SJCRH30 (cell line): Measurements from ENCODE around the gene CLCF1. TPM values are rescaled to one million over a fixed set of nuclear protein-coding genes. Genes with fewer than 3 reads are reported as not detected.

Experiments
- DNase-seq, 2 experiments: peaks; one replicate each; pipeline ENCODE4 v3.0.0-alpha.2; 2015 to 2020
- H3K27ac ChIP-seq: fragments of 250-450 bp; sonication (Bioruptor Pico); 2 replicates; pipeline ENCODE4 v1.5.1; 2020; ENCODE audit warnings: mild to moderate bottlenecking, moderate library complexity
- H3K27me3 ChIP-seq: fragments of 250-450 bp; sonication (Bioruptor Pico); 2 replicates; pipeline ENCODE4 v1.5.1; 2020; ENCODE audit warnings: mild to moderate bottlenecking, moderate library complexity
- H3K36me3 ChIP-seq: fragments of 250-450 bp; sonication (Bioruptor Pico); 2 replicates; pipeline ENCODE4 v1.5.1; 2020; ENCODE audit warnings: mild to moderate bottlenecking, moderate library complexity
- H3K4me1 ChIP-seq: fragments of 250-450 bp; sonication (Bioruptor Pico); 2 replicates; pipeline ENCODE4 v1.5.1; 2020; ENCODE audit warnings: mild to moderate bottlenecking, moderate library complexity
- H3K4me3 ChIP-seq: fragments of 250-450 bp; sonication (Bioruptor Pico); 2 replicates; pipeline ENCODE4 v1.5.1; 2020; ENCODE audit warnings: mild to moderate bottlenecking, moderate library complexity
- H3K9me3 ChIP-seq: fragments of 250-450 bp; sonication (Bioruptor Pico); replicated peaks from 2 replicates; pipeline ENCODE4 v1.5.1; 2020; ENCODE audit warnings: mild to moderate bottlenecking, moderate library complexity
- total RNA-seq: library from RNA; depleted of rRNA; stranded (reverse); fragments of >200 nt; shearing (Covaris generic); gene quantifications from 2 replicates; pipeline ENCODE4 v1.2.3, GENCODE V29; 2014

CLCF1 gene
- total RNA-seq, 1 experiment from 2014 or later: 6.1 TPM

- H3K27me3 ChIP-seq: peaks cover 25% of the 10 kb centered on the region
- no peak overlapping the region for H3K4me3 ChIP-seq
- no peak overlapping the region for H3K27ac ChIP-seq
- H3K4me1 ChIP-seq: 0 out of 2 replicates have a peak, but pooled peaks cover 5% of the 10 kb centered on the region
- H3K36me3 ChIP-seq: no peaks in the 10 kb centered on the region
- H3K9me3 ChIP-seq: no peaks in the 10 kb centered on the region
- no peak for DNase-seq
These were observed 39.2 kb upstream of the CLCF1 start for GRCh38 chr11:67412495-67413179.

DNA sequence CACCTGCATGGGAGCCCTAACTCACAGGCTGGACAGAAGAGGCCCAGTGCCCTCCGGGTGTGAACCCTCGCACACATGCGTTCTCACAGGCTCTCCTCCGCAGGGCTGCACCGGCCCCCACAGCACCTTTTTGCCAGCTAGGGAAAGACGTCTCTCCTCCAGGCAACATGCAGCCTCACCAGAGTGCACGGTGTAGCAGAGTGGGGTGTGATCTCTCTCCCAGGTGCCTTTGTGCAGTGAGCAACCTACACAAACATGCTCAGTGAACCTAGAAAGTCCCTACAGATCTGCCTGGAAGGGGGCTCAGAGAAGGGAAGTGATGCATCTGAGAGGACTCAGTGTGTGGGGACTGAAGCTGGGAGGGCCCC is 38.4 kb upstream of the CLCF1 start:
- DNase-seq: no peak
- H3K4me3 ChIP-seq: no peak overlapping the region
- 0 out of 2 replicates have a peak, but pooled peaks cover 5% of the 10 kb centered on the region for H3K4me1 ChIP-seq
- no peaks in the 10 kb centered on the region for H3K36me3 ChIP-seq
- peaks cover 33% of the 10 kb centered on the region for H3K27me3 ChIP-seq
- no peak overlapping the region for H3K27ac ChIP-seq
- H3K9me3 ChIP-seq: no peaks in the 10 kb centered on the region

GRCh38 chr11:67410984-67411784 is 37.8 kb upstream of the CLCF1 start:
- Histone ChIP-seq H3K4me1 (0 out of 2 replicates have a peak, but pooled peaks cover 5% of the 10 kb centered on the region), H3K36me3 (no peaks in the 10 kb centered on the region), H3K4me3 (no peak overlapping the region), H3K27ac (no peak overlapping the region), H3K27me3 (peaks cover 33% of the 10 kb centered on the region), H3K9me3 (no peaks in the 10 kb centered on the region)
- no peak for DNase-seq

DNA sequence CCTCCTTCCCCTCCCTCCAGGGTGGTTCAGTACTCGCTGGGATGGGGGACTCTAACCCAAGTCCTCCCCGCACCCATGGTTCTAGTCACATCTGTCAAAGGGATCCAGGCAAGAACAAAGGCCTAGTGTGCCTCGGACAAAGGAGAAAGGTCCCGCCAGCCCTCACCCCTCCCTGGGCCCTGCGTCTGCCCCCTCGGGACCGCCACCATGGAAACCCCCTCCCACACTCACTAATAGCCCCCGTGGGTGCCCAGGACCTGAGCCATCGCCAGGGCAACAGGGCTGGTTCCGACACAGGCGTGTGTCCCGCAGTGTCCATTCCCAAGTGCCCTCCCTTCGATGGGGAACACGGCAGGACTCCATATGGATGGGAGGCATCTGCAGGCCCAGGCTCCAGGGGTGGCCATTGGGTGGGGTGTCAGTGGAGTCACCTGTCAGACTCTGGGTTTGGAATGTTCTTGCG is 37.0 kb upstream of the CLCF1 start:
- Histone ChIP-seq H3K4me1 (0 out of 2 replicates have a peak, but pooled peaks cover 5% of the 10 kb centered on the region), H3K4me3 (no peak overlapping the region), H3K9me3 (no peaks in the 10 kb centered on the region), H3K27ac (no peak overlapping the region), H3K27me3 (peaks cover 33% of the 10 kb centered on the region), H3K36me3 (no peaks in the 10 kb centered on the region)
- DNase-seq: no peak

GRCh38 chr11:67409781-67410368 is 36.5 kb upstream of the CLCF1 start:
- Histone ChIP-seq H3K9me3 (no peaks in the 10 kb centered on the region), H3K4me3 (no peak overlapping the region), H3K27ac (no peak overlapping the region), H3K4me1 (0 out of 2 replicates have a peak, but pooled peaks cover 5% of the 10 kb centered on the region), H3K27me3 (peaks cover 33% of the 10 kb centered on the region), H3K36me3 (no peaks in the 10 kb centered on the region)
- DNase-seq: no peak

DNA sequence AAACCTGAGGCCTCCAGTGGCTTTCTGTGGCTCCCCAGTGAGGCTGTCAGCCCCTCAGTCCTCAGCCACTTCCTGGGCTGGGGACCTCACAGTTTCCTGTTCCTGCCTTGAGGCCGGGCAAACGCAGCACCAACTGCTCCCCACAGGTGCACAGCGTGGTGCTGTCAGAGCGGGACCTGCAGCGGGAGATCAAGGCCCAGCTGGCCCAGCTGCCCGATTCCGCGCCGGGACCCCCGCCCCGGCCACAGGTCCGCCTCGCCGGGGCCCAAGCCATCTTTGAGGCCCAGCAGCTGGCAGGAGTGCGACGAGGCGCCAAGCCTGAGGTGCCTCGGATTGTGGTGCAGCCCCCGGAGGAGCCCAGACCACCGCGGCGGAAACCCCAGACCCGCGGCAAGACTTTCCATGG is 35.9 kb upstream of the CLCF1 start:
- Histone ChIP-seq H3K9me3 (no peaks in the 10 kb centered on the region), H3K27me3 (peaks cover 33% of the 10 kb centered on the region), H3K4me1 (0 out of 2 replicates have a peak, but pooled peaks cover 5% of the 10 kb centered on the region), H3K27ac (no peak overlapping the region), H3K36me3 (no peaks in the 10 kb centered on the region), H3K4me3 (no peak overlapping the region)
- no peak for DNase-seq

DNA sequence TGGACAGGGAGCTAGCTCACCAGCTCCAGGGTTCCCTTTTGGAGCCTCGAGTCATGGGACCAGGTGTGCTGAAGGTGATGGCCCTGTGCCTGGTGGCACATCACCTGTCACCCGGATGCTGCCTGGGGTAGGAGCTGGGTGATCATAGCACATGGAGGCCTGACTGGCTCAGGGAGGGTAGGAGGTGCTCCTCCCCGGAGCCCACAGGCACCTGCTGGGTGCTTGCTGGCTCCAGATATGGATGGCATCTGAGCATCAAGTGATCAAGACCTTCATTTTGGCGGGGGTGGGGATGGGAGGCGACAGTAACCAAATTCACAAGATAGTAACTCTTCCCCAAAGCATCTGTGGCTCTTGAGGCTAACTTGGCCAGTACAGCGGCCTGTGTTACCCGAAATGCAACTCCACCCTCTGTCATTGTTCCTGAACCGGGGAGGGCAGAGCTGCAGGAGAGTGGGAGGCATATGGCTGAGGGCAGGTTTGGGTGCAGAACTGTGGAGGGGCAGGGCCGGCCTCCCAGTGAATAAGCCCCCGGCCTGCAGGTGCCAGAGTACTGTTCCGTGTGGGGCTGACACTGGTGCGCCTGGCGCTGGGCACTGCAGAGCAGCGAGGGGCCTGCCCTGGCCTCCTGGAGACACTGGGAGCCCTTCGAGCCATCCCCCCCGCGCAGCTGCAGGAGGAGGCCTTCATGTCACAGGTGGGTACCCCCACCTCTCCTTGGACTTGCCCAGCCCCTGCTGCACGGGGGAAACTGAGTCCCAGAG is 35.2 kb upstream of the CLCF1 start:
- Histone ChIP-seq H3K27me3 (peaks cover 33% of the 10 kb centered on the region), H3K4me3 (no peak overlapping the region), H3K4me1 (0 out of 2 replicates have a peak, but pooled peaks cover 5% of the 10 kb centered on the region), H3K36me3 (no peaks in the 10 kb centered on the region), H3K27ac (no peak overlapping the region), H3K9me3 (no peaks in the 10 kb centered on the region)
- no peak for DNase-seq

- 0 out of 2 replicates have a peak, but pooled peaks cover 3% of the 10 kb centered on the region for H3K4me1 ChIP-seq
- no peak overlapping the region for H3K4me3 ChIP-seq
These were observed 34.3 kb upstream of the CLCF1 start for GRCh38 chr11:67407688-67408163.

GRCh38 chr11:67406969-67407687 is 33.7 kb upstream of the CLCF1 start:
- no peak for DNase-seq
- Histone ChIP-seq H3K9me3 (no peaks in the 10 kb centered on the region), H3K4me1 (peaks cover 6% of the 10 kb centered on the region; the same call in 1 of the 2 replicates), H3K27ac (no peak overlapping the region), H3K27me3 (peaks cover 33% of the 10 kb centered on the region), H3K36me3 (no peaks in the 10 kb centered on the region), H3K4me3 (no peak overlapping the region)

More at GRCh38 chr11:67407688-67408163, 34.3 kb upstream of the CLCF1 start:
- Histone ChIP-seq H3K36me3 (no peaks in the 10 kb centered on the region), H3K27ac (no peak overlapping the region), H3K27me3 (peaks cover 33% of the 10 kb centered on the region), H3K9me3 (no peaks in the 10 kb centered on the region)
- DNase-seq: no peak

DNA sequence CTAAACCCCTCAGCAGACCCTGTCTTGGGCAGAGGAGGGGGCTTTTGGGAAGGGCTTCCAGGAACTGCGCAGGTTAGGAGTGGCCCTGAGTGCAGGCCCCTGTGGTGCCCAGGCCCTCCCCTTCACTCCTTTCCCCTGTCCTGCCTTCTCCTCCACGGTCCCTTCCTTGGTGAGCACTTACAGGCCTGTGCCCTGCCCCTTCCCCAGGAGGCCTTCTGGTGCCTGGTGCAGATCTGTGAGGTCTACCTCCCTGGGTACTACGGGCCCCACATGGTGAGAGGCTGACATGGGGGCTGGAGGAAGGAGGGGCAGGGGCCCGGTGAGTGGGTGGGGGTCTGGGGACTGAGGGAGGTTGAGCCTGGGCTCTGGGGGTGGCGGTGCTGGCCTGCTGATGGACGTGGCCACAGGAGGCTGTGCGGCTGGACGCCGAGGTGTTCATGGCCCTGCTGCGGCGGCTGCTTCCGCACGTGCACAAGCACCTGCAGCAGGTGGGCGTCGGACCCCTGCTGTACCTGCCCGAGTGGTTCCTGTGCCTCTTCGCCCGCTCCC is 33.1 kb upstream of the CLCF1 start:
- no peaks in the 10 kb centered on the region for H3K36me3 ChIP-seq
- no peaks in the 10 kb centered on the region for H3K9me3 ChIP-seq
- peaks cover 33% of the 10 kb centered on the region for H3K27me3 ChIP-seq
- no peak overlapping the region for H3K4me3 ChIP-seq
- DNase-seq: no peak
- no peak overlapping the region for H3K27ac ChIP-seq
- H3K4me1 ChIP-seq: peaks cover 6% of the 10 kb centered on the region; the same call in 1 of the 2 replicates

GRCh38 chr11:67405688-67406339 is 32.4 kb upstream of the CLCF1 start:
- H3K27me3 ChIP-seq: peaks cover 32% of the 10 kb centered on the region
- no peak overlapping the region for H3K4me3 ChIP-seq
- no peak overlapping the region for H3K27ac ChIP-seq
- no peaks in the 10 kb centered on the region for H3K36me3 ChIP-seq
- no peaks in the 10 kb centered on the region for H3K9me3 ChIP-seq
- no peak for DNase-seq
- H3K4me1 ChIP-seq: peaks cover 6% of the 10 kb centered on the region; the same call in 1 of the 2 replicates

DNA sequence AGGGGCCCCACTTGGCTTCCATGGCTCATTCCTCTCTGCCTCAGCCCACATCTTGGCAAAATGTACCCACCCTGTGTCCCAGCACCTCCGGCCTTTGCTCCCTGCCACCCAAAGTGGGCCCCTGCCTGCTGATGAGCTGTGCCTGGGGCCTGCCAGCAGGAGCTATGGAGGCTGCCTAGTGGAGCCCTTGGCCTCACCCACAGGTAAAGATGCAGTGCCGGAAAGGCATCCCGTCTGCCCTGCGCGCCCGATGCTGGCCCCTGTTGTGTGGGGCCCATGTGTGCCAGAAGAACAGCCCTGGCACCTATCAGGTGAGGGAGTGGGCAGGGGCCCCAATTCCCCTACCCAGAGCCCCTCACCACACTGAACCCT is 31.8 kb upstream of the CLCF1 start:
- Histone ChIP-seq H3K9me3 (no peaks in the 10 kb centered on the region), H3K36me3 (no peaks in the 10 kb centered on the region; the same call in 1 of the 2 replicates), H3K27ac (no peak overlapping the region), H3K27me3 (peaks cover 26% of the 10 kb centered on the region), H3K4me3 (no peak overlapping the region), H3K4me1 (peaks cover 7% of the 10 kb centered on the region; the same call in 1 of the 2 replicates)
- no peak for DNase-seq
